Measurements from ENCODE around the gene AGMAT.

DNA sequence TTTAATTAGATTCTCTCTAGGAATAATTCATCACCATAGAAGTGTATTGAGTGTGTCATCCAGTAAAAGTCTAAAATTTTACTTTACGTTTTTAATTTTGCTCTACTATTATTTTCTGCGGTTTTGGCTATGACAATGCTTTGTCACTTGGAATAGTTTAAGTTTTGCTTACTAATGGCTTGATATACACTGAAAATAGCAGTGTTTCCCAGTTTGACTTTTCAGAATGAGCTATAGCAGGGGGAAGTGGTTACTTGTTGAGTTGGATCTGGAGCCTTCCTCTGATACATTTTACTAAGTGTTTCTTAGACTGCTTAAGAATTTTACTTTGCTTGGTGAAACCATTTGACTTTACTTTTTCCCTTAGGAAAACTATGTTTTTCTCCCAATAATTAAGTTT, 53.2 kb downstream of the AGMAT start:
- TF ChIP-seq, protein P1, sequence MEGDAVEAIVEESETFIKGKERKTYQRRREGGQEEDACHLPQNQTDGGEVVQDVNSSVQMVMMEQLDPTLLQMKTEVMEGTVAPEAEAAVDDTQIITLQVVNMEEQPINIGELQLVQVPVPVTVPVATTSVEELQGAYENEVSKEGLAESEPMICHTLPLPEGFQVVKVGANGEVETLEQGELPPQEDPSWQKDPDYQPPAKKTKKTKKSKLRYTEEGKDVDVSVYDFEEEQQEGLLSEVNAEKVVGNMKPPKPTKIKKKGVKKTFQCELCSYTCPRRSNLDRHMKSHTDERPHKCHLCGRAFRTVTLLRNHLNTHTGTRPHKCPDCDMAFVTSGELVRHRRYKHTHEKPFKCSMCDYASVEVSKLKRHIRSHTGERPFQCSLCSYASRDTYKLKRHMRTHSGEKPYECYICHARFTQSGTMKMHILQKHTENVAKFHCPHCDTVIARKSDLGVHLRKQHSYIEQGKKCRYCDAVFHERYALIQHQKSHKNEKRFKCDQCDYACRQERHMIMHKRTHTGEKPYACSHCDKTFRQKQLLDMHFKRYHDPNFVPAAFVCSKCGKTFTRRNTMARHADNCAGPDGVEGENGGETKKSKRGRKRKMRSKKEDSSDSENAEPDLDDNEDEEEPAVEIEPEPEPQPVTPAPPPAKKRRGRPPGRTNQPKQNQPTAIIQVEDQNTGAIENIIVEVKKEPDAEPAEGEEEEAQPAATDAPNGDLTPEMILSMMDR (IDR thresholded peaks at IDR 0.05) = no peak
- no peak for TF ChIP-seq POLR2A (IDR thresholded peaks at IDR 0.05)
